Natural killer cell (primary cell): ENCODE measurements around the gene C8G. TPM values are rescaled to one million over a fixed set of nuclear protein-coding genes. Genes with fewer than 3 reads are reported as not detected.

Experiments used
- ATAC-seq, 3 donors: fragments of 150-1000 bp in 2 of 3; fragments of 200-7000 bp in 1 of 3; cut with Tn5 transposase; 1 replicate in 1 of 3; 2 replicates in 2 of 3; pipeline ENCODE4 v1.10.0; 2021; ENCODE audit warnings: mild to moderate bottlenecking in 2 of 3, moderate library complexity in 2 of 3
- DNase-seq, 2 donors: peaks; one replicate each; pipeline versions ENCODE4 v3.0.0 to v3.0.0-alpha.2; 2013 to 2021; ENCODE audit warnings: mixed read lengths in 1 of 2
- H3K27ac ChIP-seq: one replicate; pipeline ENCODE4 v1.5.1; 2013; ENCODE audit warnings: mild to moderate bottlenecking, low read length
- H3K27me3 ChIP-seq: one replicate; pipeline ENCODE4 v1.6.1; 2013; ENCODE audit warnings: low read length; ENCODE audit not compliant: control insufficient read depth, insufficient read depth
- H3K36me3 ChIP-seq: one replicate; pipeline ENCODE4 v1.6.1; 2013; ENCODE audit warnings: low read length; ENCODE audit not compliant: control insufficient read depth, insufficient read depth
- H3K4me1 ChIP-seq: one replicate; pipeline ENCODE4 v1.6.1; 2013; ENCODE audit warnings: low read length; ENCODE audit not compliant: control insufficient read depth, insufficient read depth
- H3K4me3 ChIP-seq: one replicate; pipeline ENCODE4 v1.5.1; 2013; ENCODE audit warnings: low read length
- H3K9me3 ChIP-seq: one replicate; pipeline ENCODE4 v1.6.1; 2013; ENCODE audit warnings: low read length; ENCODE audit not compliant: control insufficient read depth, insufficient read depth
- H3K27ac Mint-ChIP-seq, 2 donors: one replicate each; pipeline ENCODE4 v1.8.0; 2022; ENCODE audit warnings: mild to moderate bottlenecking in 2 of 2, mixed read lengths in 2 of 2, moderate library complexity in 1 of 2
- H3K27me3 Mint-ChIP-seq, 2 donors: one replicate each; pipeline ENCODE4 v1.8.0; 2022; ENCODE audit warnings: low read depth in 2 of 2, mixed read lengths in 2 of 2
- H3K36me3 Mint-ChIP-seq: one replicate; pipeline ENCODE4 v1.8.0; 2022; ENCODE audit warnings: mixed read lengths
- H3K4me1 Mint-ChIP-seq, 2 donors: one replicate each; pipeline ENCODE4 v1.8.0; 2022; ENCODE audit warnings: mixed read lengths in 2 of 2
- H3K4me3 Mint-ChIP-seq: one replicate; pipeline ENCODE4 v1.8.0; 2022; ENCODE audit warnings: mild to moderate bottlenecking, moderate library complexity, mixed read lengths
- H3K9me3 Mint-ChIP-seq, 2 donors: one replicate each; pipeline ENCODE4 v1.8.0; 2022; ENCODE audit warnings: mixed read lengths in 2 of 2
- WGBS: methylation state at CpG from one replicate; pipeline ENCODE4 v1.1.7; 2013; ENCODE audit warnings: missing lambda C conversion rate; ENCODE audit not compliant: insufficient coverage; 5-methylcytosine and 5-hydroxymethylcytosine counted together
- intact Hi-C: fragments of 100-400 bp; cut with micrococcal nuclease; formaldehyde crosslinking; loops from one replicate; pipeline ENCODE4 v1.14.2; 2022
- total RNA-seq, 4 donors: library from RNA; stranded (reverse); fragments of 120-200 nt in 1 of 4; gene quantifications; one replicate each; pipeline versions ENCODE4 v1.2.3 to v1.2.4, GENCODE V29; 2013 to 2022
- TF ChIP-seq, protein P1 (sequence below): fragments of 200-600 bp; IDR thresholded peaks from one replicate; pipeline ENCODE4 v1.8.0; 2022; ENCODE audit warnings: antibody characterized with exemption

The C8G gene
- total RNA-seq, 3 donors from 2014 or later (not counting 1 experiment from before 2014, with no cell fraction given): 3.9 to 8.5 (median 7.3) TPM

DNA sequence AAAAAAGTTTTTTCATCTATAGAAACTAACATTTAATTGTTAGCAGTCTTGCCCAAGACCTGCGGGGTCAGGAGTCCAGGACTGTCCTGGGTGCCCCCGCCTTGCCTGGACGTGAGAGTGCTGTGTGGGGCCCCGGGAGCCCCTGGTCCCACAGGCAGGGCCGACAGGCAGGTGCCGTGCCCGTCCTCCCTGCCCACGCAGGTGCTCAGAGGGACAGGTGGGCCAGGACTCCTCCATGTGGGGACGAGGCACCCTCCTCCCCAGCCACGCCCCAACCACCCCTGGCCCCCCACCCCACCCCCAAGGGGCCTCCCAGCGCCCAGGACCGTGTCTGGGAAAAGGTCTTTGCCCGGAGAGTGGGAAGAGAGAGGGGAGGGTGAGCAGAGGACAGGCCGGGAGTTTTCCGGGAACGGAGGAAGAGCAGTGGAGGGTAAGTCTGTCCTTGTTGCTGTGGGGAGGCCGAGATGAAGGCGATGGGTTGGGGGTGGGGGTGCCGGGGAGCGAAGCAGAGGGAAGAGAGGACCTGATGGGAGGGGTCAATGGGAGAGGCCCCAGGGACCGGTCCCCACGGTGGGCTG lies 4.3 kb downstream of the C8G start:
- Histone ChIP-seq H3K4me1 (peaks cover 53% of the 10 kb centered on the region), H3K27ac (peak overlapping the region; percentile 83), H3K36me3 (no peaks in the 10 kb centered on the region), H3K9me3 (no peaks in the 10 kb centered on the region), H3K27me3 (no peaks in the 10 kb centered on the region), H3K4me3 (peak overlapping the region; percentile 75)
- no peak for DNase-seq
- no peak for ATAC-seq
- intact Hi-C loops: loop anchor here (2.0 kb wide), 2 partner anchors 43 to 85 kb away; partner anchors contain the start of gene PAXX
- Mint-ChIP-seq H3K9me3 (no peaks in the 10 kb centered on the region), H3K4me3 (peak overlapping the region; percentile 85), H3K36me3 (no peaks in the 10 kb centered on the region), H3K27me3 (no peaks in the 10 kb centered on the region), H3K27ac (peak overlapping the region; percentile 81 to 92), H3K4me1 (peaks cover 7 to 33% of the 10 kb centered on the region in 2 donors)
- WGBS: 17% methylated on average over 16 of the region's 22 CpGs
- TF ChIP-seq, protein P1, sequence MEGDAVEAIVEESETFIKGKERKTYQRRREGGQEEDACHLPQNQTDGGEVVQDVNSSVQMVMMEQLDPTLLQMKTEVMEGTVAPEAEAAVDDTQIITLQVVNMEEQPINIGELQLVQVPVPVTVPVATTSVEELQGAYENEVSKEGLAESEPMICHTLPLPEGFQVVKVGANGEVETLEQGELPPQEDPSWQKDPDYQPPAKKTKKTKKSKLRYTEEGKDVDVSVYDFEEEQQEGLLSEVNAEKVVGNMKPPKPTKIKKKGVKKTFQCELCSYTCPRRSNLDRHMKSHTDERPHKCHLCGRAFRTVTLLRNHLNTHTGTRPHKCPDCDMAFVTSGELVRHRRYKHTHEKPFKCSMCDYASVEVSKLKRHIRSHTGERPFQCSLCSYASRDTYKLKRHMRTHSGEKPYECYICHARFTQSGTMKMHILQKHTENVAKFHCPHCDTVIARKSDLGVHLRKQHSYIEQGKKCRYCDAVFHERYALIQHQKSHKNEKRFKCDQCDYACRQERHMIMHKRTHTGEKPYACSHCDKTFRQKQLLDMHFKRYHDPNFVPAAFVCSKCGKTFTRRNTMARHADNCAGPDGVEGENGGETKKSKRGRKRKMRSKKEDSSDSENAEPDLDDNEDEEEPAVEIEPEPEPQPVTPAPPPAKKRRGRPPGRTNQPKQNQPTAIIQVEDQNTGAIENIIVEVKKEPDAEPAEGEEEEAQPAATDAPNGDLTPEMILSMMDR: no peak

DNA sequence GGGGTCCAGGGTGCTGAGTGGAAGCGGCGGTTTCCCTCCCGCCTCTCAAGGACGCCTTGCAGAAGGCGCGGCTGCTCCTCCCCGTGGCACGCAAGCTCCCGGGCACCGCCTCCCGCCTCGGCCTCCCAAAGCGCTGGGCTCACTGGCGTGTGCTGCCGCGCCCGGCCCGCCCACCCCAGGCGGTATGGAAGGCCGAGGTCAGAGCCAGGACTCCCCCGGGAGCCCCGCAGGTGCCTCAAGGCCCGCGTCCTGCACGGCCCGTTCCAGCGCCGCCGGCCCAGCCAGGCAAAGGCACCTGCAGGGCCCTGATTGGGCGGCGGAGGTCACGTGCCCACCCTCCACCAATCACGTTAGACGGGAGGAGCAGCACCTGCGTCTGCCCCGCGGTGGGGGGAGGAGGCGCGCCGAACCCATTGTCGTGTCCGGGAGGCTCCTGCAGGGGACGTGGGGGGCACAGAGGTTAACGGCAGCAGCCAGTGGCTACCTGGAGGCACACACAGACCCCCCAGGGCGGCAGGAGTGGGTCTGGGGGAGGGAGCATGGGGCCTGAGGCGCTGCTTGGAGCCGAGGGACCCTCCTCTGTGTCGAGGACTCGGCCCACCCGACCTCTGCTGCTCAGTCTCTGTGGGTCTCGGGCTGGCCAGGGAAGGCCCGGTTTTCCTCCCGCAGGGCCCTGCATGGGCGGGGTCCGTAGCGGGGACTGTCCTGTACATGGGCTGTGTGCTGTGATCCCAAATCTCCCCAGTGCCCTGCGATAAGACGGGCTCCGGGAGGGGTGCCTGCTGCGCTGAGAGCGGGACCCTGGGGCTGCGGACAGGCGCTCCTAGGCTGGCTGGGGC lies 5.0 kb downstream of the C8G start:
- Mint-ChIP-seq H3K36me3 (no peaks in the 10 kb centered on the region), H3K27ac (peak overlapping the region; percentile 81 to 92), H3K9me3 (no peaks in the 10 kb centered on the region), H3K27me3 (no peaks in the 10 kb centered on the region), H3K4me1 (peaks cover 1 to 34% of the 10 kb centered on the region in 2 donors), H3K4me3 (peak overlapping the region; percentile 93)
- no peaks in the 10 kb centered on the region for H3K9me3 ChIP-seq
- H3K4me3 ChIP-seq: peak overlapping the region; percentile 75
- DNase-seq: peak; percentile 97
- peak; percentile 95 to 96 (median 95) for ATAC-seq
- intact Hi-C loops: loop anchor here (2.0 kb wide), 2 partner anchors 43 to 85 kb away; partner anchors contain the start of gene PAXX
- WGBS: 8% methylated on average over 63 of the region's 63 CpGs
- H3K4me1 ChIP-seq: peaks cover 50% of the 10 kb centered on the region
- H3K36me3 ChIP-seq: no peaks in the 10 kb centered on the region
- TF ChIP-seq, protein P1: peak; percentile 28
- H3K27me3 ChIP-seq: no peaks in the 10 kb centered on the region
- H3K27ac ChIP-seq: peak overlapping the region; percentile 83

DNA sequence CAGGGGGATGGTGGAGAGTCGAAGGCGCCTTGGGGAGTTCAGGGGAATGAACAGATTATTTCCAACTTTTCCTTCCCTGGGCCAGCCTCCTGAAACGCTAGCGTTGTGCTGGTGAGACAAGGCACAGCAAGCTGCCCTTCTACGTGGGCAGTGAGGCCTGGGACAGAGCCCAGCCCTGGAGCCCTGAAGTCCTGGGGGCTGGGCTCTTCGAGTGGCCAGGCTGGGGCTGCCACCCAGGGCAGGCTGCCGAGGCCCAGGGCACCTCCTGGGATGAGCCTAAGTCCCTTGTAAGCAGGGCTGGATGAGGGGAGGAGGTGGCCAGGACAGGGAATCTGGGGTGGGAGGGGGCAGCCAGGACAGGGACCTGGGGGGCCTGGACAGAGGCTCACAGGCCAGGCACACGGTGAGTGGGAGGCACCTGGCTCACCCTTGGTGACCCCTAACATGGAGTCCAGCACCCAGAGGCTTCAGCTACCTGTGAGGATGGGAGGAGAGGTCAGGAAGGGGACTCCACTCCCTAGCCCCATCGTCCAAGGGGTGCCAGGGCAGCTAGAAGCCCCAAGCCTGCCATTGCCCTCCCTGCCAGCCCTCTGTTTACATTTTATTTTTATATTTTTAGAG lies 5.7 kb downstream of the C8G start:
- H3K4me3 Mint-ChIP-seq: peak overlapping the region; percentile 47
- H3K27ac Mint-ChIP-seq: peak overlapping the region; percentile 81 to 92
- Histone ChIP-seq H3K36me3 (no peaks in the 10 kb centered on the region), H3K4me3 (peak overlapping the region; percentile 75), H3K4me1 (peaks cover 49% of the 10 kb centered on the region), H3K27me3 (no peaks in the 10 kb centered on the region), H3K27ac (peak overlapping the region; percentile 83), H3K9me3 (no peaks in the 10 kb centered on the region)
- 60% methylated on average over 8 of the region's 9 CpGs for WGBS
- TF ChIP-seq, protein P1: no peak
- intact Hi-C loops: no loop called here
- H3K27me3 Mint-ChIP-seq: no peaks in the 10 kb centered on the region
- no peaks in the 10 kb centered on the region for H3K36me3 Mint-ChIP-seq
- H3K4me1 Mint-ChIP-seq: peaks cover 0 to 35% of the 10 kb centered on the region in 2 donors
- ATAC-seq (no peak), DNase-seq (no peak)
- H3K9me3 Mint-ChIP-seq: no peaks in the 10 kb centered on the region
